ENCODE data around the gene ECHS1. TPM values are rescaled to one million over a fixed set of nuclear protein-coding genes. Genes with fewer than 3 reads are reported as not detected.

The ECHS1 gene
- polyA plus RNA-seq, 1 donor from 2014 or later = 122 TPM

- no peaks in the 10 kb centered on the region for H3F3A ChIP-seq (ENCODE audit: insufficient read depth, low read length, poor library complexity, severe bottlenecking)
- no peaks in the 10 kb centered on the region for H3K9me2 ChIP-seq (ENCODE audit: insufficient read depth, low read length)
- no peak for TF ChIP-seq EZH2 (IDR thresholded peaks at IDR 0.05; ENCODE audit: borderline replicate concordance, insufficient read depth, low read length, poor library complexity, severe bottlenecking)
- no peak for TF ChIP-seq RAD21 (conservative IDR thresholded peaks at IDR 0.05)
- no peak for TF ChIP-seq EP300 (conservative IDR thresholded peaks at IDR 0.05; ENCODE audit: poor library complexity, severe bottlenecking)
- TF ChIP-seq REST (IDR thresholded peaks at IDR 0.05; ENCODE audit: borderline replicate concordance) = no peak
- no peak for TF ChIP-seq CTCF (IDR thresholded peaks at IDR 0.05; ENCODE audit: poor library complexity, severe bottlenecking)
- no peak for TF ChIP-seq POLR2AphosphoS5 (IDR thresholded peaks at IDR 0.05)
- TF ChIP-seq SMC3 (conservative IDR thresholded peaks at IDR 0.05; ENCODE audit: poor library complexity) = no peak
- no peak for TF ChIP-seq TAF1 (IDR thresholded peaks at IDR 0.05; ENCODE audit: low read depth)
- no peak for TF ChIP-seq MXI1 (conservative IDR thresholded peaks at IDR 0.05; ENCODE audit: poor library complexity, severe bottlenecking)
- H3K9me3 ChIP-seq (ENCODE audit: low read length) = no peaks in the 10 kb centered on the region
- H3K79me2 ChIP-seq (replicated peaks; ENCODE audit: insufficient read depth, low read length) = no peaks in the 10 kb centered on the region
- H2AFZ ChIP-seq (ENCODE audit: low read depth, low read length) = no peak overlapping the region
- no peaks in the 10 kb centered on the region for H3K27me3 ChIP-seq (ENCODE audit: insufficient read depth, low read depth, low read length)
- H3K9ac ChIP-seq (ENCODE audit: low read length) = no peak overlapping the region
- H3K27ac ChIP-seq (ENCODE audit: low read length) = no peak overlapping the region
- no peaks in the 10 kb centered on the region for H4K20me1 ChIP-seq (ENCODE audit: insufficient read depth)
- H3K4me3 ChIP-seq (ENCODE audit: low read length) = no peak overlapping the region
- no peaks in the 10 kb centered on the region for H3K36me3 ChIP-seq (ENCODE audit: insufficient read depth, low read length)
- no peak overlapping the region for H3K4me2 ChIP-seq (ENCODE audit: low read length)
These were observed 21.5 kb downstream of the ECHS1 start for GRCh38 chr10:133351408-133352318.

- H3K79me2 ChIP-seq (replicated peaks; ENCODE audit: insufficient read depth, low read length) = no peaks in the 10 kb centered on the region
- H3K4me3 ChIP-seq (ENCODE audit: low read length) = no peak overlapping the region
- H3K27ac ChIP-seq (ENCODE audit: low read length) = no peak overlapping the region
- no peaks in the 10 kb centered on the region for H3K9me2 ChIP-seq (ENCODE audit: insufficient read depth, low read length)
- no peaks in the 10 kb centered on the region for H3K36me3 ChIP-seq (ENCODE audit: insufficient read depth, low read length)
- no peaks in the 10 kb centered on the region for H3F3A ChIP-seq (ENCODE audit: insufficient read depth, low read length, poor library complexity, severe bottlenecking)
- no peak overlapping the region for H3K4me2 ChIP-seq (ENCODE audit: low read length)
- no peaks in the 10 kb centered on the region for H3K27me3 ChIP-seq (ENCODE audit: insufficient read depth, low read depth, low read length)
- H3K9ac ChIP-seq (ENCODE audit: low read length) = no peak overlapping the region
- no peaks in the 10 kb centered on the region for H4K20me1 ChIP-seq (ENCODE audit: insufficient read depth)
- TF ChIP-seq RAD21 (conservative IDR thresholded peaks at IDR 0.05) = no peak
- no peak for TF ChIP-seq EZH2 (IDR thresholded peaks at IDR 0.05; ENCODE audit: borderline replicate concordance, insufficient read depth, low read length, poor library complexity, severe bottlenecking)
- TF ChIP-seq REST (IDR thresholded peaks at IDR 0.05; ENCODE audit: borderline replicate concordance) = no peak
- no peak for TF ChIP-seq CTCF (IDR thresholded peaks at IDR 0.05; ENCODE audit: poor library complexity, severe bottlenecking)
- TF ChIP-seq MXI1 (conservative IDR thresholded peaks at IDR 0.05; ENCODE audit: poor library complexity, severe bottlenecking) = no peak
- no peak for TF ChIP-seq SMC3 (conservative IDR thresholded peaks at IDR 0.05; ENCODE audit: poor library complexity)
- TF ChIP-seq POLR2AphosphoS5 (IDR thresholded peaks at IDR 0.05) = no peak
- TF ChIP-seq EP300 (conservative IDR thresholded peaks at IDR 0.05; ENCODE audit: poor library complexity, severe bottlenecking) = no peak
- no peak for TF ChIP-seq TAF1 (IDR thresholded peaks at IDR 0.05; ENCODE audit: low read depth)
- H3K9me3 ChIP-seq (ENCODE audit: low read length) = no peaks in the 10 kb centered on the region
- no peak overlapping the region for H2AFZ ChIP-seq (ENCODE audit: low read depth, low read length)
These were observed 22.2 kb downstream of the ECHS1 start for GRCh38 chr10:133350950-133351329.

Measured in neural cell (in vitro differentiated cells).